Measurements from ENCODE around the gene TM2D1. TPM values are rescaled to one million over a fixed set of nuclear protein-coding genes. Genes with fewer than 3 reads are reported as not detected.

Gene TM2D1
- total RNA-seq, 1 donor from 2014 or later: 30.7 TPM

- Histone ChIP-seq H3K9me3 (replicated peaks) (no peaks in the 10 kb centered on the region), H3K27me3 (ENCODE audit: low read depth) (no peaks in the 10 kb centered on the region), H3K4me1 (peaks cover 29% of the 10 kb centered on the region), H3K27ac (replicated peaks) (peak overlapping the region; percentile 98), H3K4me3 (peak overlapping the region; percentile 98), H3K36me3 (no peaks in the 10 kb centered on the region)
- DNase-seq: no peak
- TF ChIP-seq CTCF (IDR thresholded peaks at IDR 0.05; ENCODE audit: borderline replicate concordance): no peak
- intact Hi-C loops (cut with micrococcal nuclease): no loop called here
These were observed 19.0 kb upstream of the TM2D1 start for GRCh38 chr1:61743716-61744580.

GRCh38 chr1:61743431-61743705, 18.4 kb upstream of the TM2D1 start:
- TF ChIP-seq CTCF (IDR thresholded peaks at IDR 0.05; ENCODE audit: borderline replicate concordance): no peak
- intact Hi-C loops (cut with micrococcal nuclease): no loop called here
- no peaks in the 10 kb centered on the region for H3K27me3 ChIP-seq (ENCODE audit: low read depth)
- H3K9me3 ChIP-seq (replicated peaks): no peaks in the 10 kb centered on the region
- no peaks in the 10 kb centered on the region for H3K36me3 ChIP-seq
- peak overlapping the region; percentile 98 for H3K27ac ChIP-seq (replicated peaks)
- peak overlapping the region; percentile 98 for H3K4me3 ChIP-seq
- peaks cover 29% of the 10 kb centered on the region for H3K4me1 ChIP-seq
- no peak for DNase-seq

- Histone ChIP-seq H3K4me3 (peak overlapping the region; percentile 98), H3K27me3 (ENCODE audit: low read depth) (no peaks in the 10 kb centered on the region), H3K27ac (replicated peaks) (peak overlapping the region; percentile 98), H3K4me1 (peaks cover 29% of the 10 kb centered on the region), H3K9me3 (replicated peaks) (no peaks in the 10 kb centered on the region), H3K36me3 (no peaks in the 10 kb centered on the region)
- peak; percentile 59 for DNase-seq
- intact Hi-C loops (cut with micrococcal nuclease): no loop called here
- no peak for TF ChIP-seq CTCF (IDR thresholded peaks at IDR 0.05; ENCODE audit: borderline replicate concordance)
These were observed 17.9 kb upstream of the TM2D1 start for GRCh38 chr1:61742620-61743430.

- peak; percentile 48 for DNase-seq
- Histone ChIP-seq H3K4me1 (peaks cover 25% of the 10 kb centered on the region), H3K27ac (replicated peaks) (peak within 1 kb of the TSS; percentile 98), H3K4me3 (peak within 1 kb of the TSS; percentile 98), H3K36me3 (no peaks in the 10 kb centered on the region), H3K9me3 (replicated peaks) (no peaks in the 10 kb centered on the region), H3K27me3 (ENCODE audit: low read depth) (no peaks in the 10 kb centered on the region)
- intact Hi-C loops (cut with micrococcal nuclease): no loop called here
- no peak for TF ChIP-seq CTCF (IDR thresholded peaks at IDR 0.05; ENCODE audit: borderline replicate concordance)
These were observed 17.0 kb upstream of the TM2D1 start, which contains the start of gene PATJ for GRCh38 chr1:61741711-61742619. TSS of gene PATJ (plus strand) at chr1:61742480. CDS start at chr1:61762893, 20,413 bp downstream.
